ENCODE data around the gene ZGRF1. TPM values are rescaled to one million over a fixed set of nuclear protein-coding genes. Genes with fewer than 3 reads are reported as not detected.

Gene ZGRF1
- total and polyA plus RNA-seq, 9 of the 15 experiments (the other 6 are each of a cell fraction or from before 2014, with no cell fraction given) = 8.8 to 35.2 (median 22.0) TPM

DNA sequence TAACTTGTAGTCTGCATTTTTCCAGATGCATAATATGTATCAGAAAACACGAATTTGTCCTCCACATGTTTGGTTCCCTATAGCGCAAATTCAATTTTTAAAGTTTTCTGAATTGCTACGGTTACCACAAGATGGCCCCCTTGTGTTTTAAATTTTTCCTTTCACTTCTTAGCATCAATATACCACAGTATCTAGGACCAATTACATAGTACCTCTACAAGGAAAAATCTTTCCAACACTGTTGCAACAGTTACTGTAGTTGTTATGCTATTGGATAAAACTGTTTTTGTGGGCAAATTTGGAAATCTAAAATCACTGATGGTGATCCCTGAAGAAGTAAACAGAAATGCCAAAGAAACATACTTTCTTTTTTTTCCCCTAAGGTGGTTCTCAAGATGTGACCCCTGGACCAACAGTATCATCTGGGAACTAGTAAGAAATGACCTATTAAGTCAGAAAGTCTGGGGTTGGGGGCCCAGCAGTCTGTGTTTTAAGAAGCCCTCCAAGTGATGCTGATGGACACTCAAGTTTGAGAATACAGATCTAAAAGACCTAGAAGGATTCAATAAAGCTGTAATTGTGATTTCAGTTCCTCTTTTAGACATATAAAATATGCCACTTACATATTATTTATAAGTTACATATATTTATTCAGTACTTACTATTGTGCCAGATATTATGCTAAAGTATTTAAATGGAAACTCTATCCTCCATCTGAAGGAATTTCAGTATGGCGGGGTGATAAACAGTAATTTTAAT is 3.1 kb downstream of the ZGRF1 start (continued):
- TF ChIP-seq, protein P1, sequence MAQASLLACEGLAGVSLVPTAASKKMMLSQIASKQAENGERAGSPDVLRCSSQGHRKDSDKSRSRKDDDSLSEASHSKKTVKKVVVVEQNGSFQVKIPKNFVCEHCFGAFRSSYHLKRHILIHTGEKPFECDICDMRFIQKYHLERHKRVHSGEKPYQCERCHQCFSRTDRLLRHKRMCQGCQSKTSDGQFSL (CRISPR knock-in tag; IDR thresholded peaks at IDR 0.05) = no peak
- TF ChIP-seq, protein P1 (tag; IDR thresholded peaks at IDR 0.05) = no peak
- TF ChIP-seq, protein P2, sequence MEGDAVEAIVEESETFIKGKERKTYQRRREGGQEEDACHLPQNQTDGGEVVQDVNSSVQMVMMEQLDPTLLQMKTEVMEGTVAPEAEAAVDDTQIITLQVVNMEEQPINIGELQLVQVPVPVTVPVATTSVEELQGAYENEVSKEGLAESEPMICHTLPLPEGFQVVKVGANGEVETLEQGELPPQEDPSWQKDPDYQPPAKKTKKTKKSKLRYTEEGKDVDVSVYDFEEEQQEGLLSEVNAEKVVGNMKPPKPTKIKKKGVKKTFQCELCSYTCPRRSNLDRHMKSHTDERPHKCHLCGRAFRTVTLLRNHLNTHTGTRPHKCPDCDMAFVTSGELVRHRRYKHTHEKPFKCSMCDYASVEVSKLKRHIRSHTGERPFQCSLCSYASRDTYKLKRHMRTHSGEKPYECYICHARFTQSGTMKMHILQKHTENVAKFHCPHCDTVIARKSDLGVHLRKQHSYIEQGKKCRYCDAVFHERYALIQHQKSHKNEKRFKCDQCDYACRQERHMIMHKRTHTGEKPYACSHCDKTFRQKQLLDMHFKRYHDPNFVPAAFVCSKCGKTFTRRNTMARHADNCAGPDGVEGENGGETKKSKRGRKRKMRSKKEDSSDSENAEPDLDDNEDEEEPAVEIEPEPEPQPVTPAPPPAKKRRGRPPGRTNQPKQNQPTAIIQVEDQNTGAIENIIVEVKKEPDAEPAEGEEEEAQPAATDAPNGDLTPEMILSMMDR (IDR thresholded peaks at IDR 0.05 in 2 of 3, conservative IDR thresholded peaks at IDR 0.05 in 1 of 3; ENCODE audit: insufficient read depth in 2 of 3, low read depth in 1 of 3, low read length in 3 of 3) = peak in 2 of 3 experiments; percentile 38 to 61; a peak in 3 of 6 replicates
- TF ChIP-seq RAD21 (CRISPR knock-in tag; conservative IDR thresholded peaks at IDR 0.05 in 1 of 2, IDR thresholded peaks at IDR 0.05 in 1 of 2) (peak; percentile 64 to 75), NCOA4 (IDR thresholded peaks at IDR 0.05; ENCODE audit: partially characterized antibody) (no peak)
- TF ChIP-seq, protein P3, sequence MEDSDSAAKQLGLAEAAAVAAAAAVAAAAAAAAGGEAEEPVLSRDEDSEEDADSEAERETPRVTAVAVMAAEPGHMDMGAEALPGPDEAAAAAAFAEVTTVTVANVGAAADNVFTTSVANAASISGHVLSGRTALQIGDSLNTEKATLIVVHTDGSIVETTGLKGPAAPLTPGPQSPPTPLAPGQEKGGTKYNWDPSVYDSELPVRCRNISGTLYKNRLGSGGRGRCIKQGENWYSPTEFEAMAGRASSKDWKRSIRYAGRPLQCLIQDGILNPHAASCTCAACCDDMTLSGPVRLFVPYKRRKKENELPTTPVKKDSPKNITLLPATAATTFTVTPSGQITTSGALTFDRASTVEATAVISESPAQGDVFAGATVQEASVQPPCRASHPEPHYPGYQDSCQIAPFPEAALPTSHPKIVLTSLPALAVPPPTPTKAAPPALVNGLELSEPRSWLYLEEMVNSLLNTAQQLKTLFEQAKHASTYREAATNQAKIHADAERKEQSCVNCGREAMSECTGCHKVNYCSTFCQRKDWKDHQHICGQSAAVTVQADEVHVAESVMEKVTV (CRISPR knock-in tag; IDR thresholded peaks at IDR 0.05) = peak; percentile 29; the same call in 1 of the 2 replicates
- TF ChIP-seq, protein P4, sequence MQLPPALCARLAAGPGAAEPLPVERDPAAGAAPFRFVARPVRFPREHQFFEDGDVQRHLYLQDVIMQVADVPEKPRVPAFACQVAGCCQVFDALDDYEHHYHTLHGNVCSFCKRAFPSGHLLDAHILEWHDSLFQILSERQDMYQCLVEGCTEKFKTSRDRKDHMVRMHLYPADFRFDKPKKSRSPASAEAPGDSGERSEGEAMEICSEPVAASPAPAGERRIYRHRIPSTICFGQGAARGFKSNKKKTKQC (CRISPR knock-in tag; IDR thresholded peaks at IDR 0.05) = no peak
